PFSK-1 (cell line): ENCODE data around the gene SLC9A2.

ENCODE experiments used
- FOXP2 ChIP-seq: optimal IDR thresholded peaks from 2 replicates; pipeline ENCODE3; 2011; ENCODE audit warnings: borderline replicate concordance, control low read depth, inconsistent platforms; ENCODE audit not compliant: insufficient read depth; ENCODE audit errors: extremely low read length, extremely low read depth
- POLR2AphosphoS5 ChIP-seq: IDR thresholded peaks from 2 replicates; pipeline ENCODE4 v1.6.1; 2012; ENCODE audit warnings: low read depth, mild to moderate bottlenecking, control low read depth, low read length, moderate library complexity
- SIN3A ChIP-seq: IDR thresholded peaks from 2 replicates; pipeline ENCODE4 v1.6.1; 2012; ENCODE audit warnings: mild to moderate bottlenecking, low read length, moderate library complexity, borderline replicate concordance; ENCODE audit not compliant: insufficient read depth
- TAF1 ChIP-seq: IDR thresholded peaks from 2 replicates; pipeline ENCODE4 v1.6.1; 2012; ENCODE audit warnings: low read length, control low read depth, borderline replicate concordance; ENCODE audit not compliant: insufficient read depth
- TF ChIP-seq, protein P1 (sequence below), 2 experiments: IDR thresholded peaks; 2 replicates each; pipeline versions ENCODE4 v1.6.1 to v1.8.0; 2011 to 2012; ENCODE audit warnings: low read depth in 2 of 2, low read length in 2 of 2, control low read depth in 1 of 2, inconsistent platforms in 1 of 2, mild to moderate bottlenecking in 1 of 2, moderate library complexity in 1 of 2; ENCODE audit not compliant: insufficient read depth in 1 of 2

The SLC9A2 gene

DNA sequence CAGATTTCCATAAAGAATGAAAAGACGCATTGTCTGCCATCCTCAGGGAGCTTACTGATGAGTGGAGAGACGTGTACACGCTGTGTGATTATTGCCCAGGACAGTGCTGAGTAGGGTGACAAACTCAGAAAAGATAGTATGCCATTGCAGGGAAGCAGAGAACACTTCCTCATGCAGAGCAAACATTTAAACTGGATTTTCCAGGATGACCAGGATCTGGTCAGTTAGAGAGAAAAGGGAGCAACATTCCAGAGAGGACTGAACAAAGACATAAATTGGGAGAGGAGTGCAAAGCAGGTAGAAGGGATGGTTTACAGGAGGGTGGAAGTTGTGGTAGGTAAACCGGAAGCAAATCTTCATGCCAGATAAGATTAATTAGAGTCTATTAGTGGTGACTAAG, 2.3 kb downstream of the SLC9A2 start:
- TF ChIP-seq SIN3A (no peak), FOXP2 (no peak), POLR2AphosphoS5 (no peak)
- TF ChIP-seq, protein P1, sequence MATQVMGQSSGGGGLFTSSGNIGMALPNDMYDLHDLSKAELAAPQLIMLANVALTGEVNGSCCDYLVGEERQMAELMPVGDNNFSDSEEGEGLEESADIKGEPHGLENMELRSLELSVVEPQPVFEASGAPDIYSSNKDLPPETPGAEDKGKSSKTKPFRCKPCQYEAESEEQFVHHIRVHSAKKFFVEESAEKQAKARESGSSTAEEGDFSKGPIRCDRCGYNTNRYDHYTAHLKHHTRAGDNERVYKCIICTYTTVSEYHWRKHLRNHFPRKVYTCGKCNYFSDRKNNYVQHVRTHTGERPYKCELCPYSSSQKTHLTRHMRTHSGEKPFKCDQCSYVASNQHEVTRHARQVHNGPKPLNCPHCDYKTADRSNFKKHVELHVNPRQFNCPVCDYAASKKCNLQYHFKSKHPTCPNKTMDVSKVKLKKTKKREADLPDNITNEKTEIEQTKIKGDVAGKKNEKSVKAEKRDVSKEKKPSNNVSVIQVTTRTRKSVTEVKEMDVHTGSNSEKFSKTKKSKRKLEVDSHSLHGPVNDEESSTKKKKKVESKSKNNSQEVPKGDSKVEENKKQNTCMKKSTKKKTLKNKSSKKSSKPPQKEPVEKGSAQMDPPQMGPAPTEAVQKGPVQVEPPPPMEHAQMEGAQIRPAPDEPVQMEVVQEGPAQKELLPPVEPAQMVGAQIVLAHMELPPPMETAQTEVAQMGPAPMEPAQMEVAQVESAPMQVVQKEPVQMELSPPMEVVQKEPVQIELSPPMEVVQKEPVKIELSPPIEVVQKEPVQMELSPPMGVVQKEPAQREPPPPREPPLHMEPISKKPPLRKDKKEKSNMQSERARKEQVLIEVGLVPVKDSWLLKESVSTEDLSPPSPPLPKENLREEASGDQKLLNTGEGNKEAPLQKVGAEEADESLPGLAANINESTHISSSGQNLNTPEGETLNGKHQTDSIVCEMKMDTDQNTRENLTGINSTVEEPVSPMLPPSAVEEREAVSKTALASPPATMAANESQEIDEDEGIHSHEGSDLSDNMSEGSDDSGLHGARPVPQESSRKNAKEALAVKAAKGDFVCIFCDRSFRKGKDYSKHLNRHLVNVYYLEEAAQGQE (IDR thresholded peaks at IDR 0.05; ENCODE audit: insufficient read depth in 1 of 2, low read depth in 2 of 2, low read length in 2 of 2), result no peak

DNA sequence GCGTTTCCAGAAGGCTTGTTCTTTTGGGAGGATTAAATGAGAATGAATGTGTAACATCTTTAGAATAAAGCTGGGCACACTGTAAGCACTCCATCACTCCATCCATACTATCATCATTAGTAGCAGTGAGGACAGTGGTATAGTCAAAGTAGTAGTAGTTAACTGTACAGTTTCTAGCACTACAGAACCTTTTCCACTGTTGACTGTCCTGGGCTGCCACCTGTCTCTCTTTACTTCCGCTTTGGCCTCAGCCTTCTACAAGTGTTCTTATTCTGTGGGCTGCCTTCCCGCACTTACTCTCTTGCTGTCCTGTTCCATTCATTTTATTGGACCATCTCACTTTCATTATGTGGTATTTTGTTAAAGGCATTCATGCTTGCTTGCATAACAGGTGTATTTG, 3.3 kb downstream of the SLC9A2 start:
- TF ChIP-seq SIN3A, result no peak
- TF ChIP-seq FOXP2, result no peak
- no peak for TF ChIP-seq TAF1
- TF ChIP-seq, protein P1 (IDR thresholded peaks at IDR 0.05; ENCODE audit: insufficient read depth in 1 of 2, low read depth in 2 of 2, low read length in 2 of 2), result no peak
- TF ChIP-seq POLR2AphosphoS5, result no peak

DNA sequence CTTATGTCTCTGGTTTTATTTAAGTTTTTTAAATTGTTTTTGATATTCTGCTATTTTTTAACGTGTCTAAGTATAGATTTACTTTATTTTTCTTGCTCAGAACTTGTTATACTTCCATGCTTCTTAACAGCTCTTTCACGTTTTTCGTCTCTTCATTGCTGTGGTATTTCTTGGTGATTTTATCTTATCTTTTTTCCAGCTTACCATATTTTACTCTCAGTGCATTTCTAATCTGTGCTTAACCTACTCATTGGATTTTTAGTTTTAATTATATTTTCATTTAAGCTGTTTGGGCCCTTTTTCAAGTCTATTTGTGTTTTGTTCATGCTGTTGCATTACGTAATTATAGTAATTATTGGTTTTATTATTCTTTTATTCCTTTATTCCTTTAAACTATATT, 11.1 kb downstream of the SLC9A2 start:
- no peak for TF ChIP-seq TAF1
- no peak for TF ChIP-seq SIN3A
- no peak for TF ChIP-seq FOXP2
- no peak for TF ChIP-seq POLR2AphosphoS5
- TF ChIP-seq, protein P1 (IDR thresholded peaks at IDR 0.05; ENCODE audit: insufficient read depth in 1 of 2, low read depth in 2 of 2, low read length in 2 of 2), result no peak

DNA sequence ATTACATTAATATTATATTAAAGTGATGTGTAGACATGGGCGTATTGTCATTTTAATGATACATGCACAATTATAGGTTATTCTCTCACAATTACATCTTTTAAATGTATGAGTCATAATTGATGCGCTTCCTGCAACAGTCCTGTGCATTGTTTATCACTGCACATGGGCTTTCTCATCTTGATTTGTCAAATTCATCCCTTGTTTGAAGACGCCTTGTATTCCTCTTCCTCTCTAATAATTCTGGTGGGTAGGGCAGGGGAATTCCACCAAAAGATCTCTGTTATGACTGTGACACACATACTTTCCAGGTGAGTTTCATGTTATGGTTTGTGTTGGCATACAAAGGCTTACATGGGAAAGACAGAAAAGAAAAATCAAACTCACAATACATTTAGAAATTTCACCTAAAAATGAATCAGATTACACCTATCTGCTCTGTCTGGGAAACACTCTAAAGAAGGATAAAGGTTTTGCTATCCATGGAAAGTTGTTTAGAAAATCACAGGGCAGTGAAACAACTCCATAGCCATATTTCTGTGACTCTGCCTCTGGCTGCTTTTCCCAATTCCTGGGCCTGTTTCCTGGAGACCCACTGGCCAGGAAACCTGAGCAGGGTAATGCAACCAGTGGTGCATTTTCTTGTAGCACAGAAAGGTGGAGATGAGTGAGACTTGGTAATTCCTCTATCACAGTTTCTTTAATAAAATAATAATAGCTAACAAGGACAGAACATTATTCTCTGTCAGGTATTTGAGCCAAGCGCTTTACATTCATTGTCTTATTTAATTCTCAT, 13.2 kb downstream of the SLC9A2 start:
- TF ChIP-seq TAF1, result no peak
- no peak for TF ChIP-seq FOXP2
- TF ChIP-seq SIN3A, result no peak
- TF ChIP-seq POLR2AphosphoS5, result no peak
- TF ChIP-seq, protein P1 (IDR thresholded peaks at IDR 0.05; ENCODE audit: insufficient read depth in 1 of 2, low read depth in 2 of 2, low read length in 2 of 2), result no peak

DNA sequence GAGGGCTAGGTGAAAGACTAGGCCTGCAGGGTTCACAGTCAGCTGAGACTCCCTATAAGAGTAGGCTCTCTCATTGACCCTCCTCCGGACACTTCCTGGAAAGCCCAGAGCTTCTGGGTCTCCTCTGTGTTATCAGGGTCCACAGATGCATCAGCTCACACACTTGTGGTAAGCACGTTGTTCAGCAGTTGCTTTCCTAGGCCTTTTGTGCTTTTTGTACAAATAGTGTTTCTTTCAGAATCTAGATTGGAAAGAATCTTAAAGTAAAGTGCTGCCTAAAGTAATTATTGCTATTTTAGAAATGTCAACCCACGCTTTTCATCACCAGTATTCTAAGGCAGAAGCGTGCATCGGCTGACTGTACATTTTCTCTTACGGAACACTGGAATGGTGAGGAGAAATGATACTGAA, 15.5 kb downstream of the SLC9A2 start:
- TF ChIP-seq FOXP2 (no peak), TAF1 (no peak), SIN3A (no peak), POLR2AphosphoS5 (no peak)
- TF ChIP-seq, protein P1 (IDR thresholded peaks at IDR 0.05; ENCODE audit: insufficient read depth in 1 of 2, low read depth in 2 of 2, low read length in 2 of 2), result no peak
